Adrenal gland (tissue), 5 donors: ENCODE data around the gene HMG20B.

Source experiments
- CTCF ChIP-seq, 6 experiments: fragments of 450-650 bp in 4 of 6; fragments of 200-600 bp in 2 of 6; sonication (generic) in 1 of 6; IDR thresholded peaks; 1 replicate in 5 of 6; 2 replicates in 1 of 6; pipeline versions ENCODE4 v1.5.1 to v1.8.0; 2016 to 2021; ENCODE audit warnings: antibody characterized with exemption in 6 of 6, mild to moderate bottlenecking in 2 of 6, moderate library complexity in 1 of 6
- POLR2A ChIP-seq, 2 donors: fragments of 450-650 bp; IDR thresholded peaks; one replicate each; pipeline ENCODE4 v1.6.1; 2017; ENCODE audit warnings: antibody characterized with exemption in 2 of 2, mild to moderate bottlenecking in 2 of 2, moderate library complexity in 1 of 2
- donor health status: DM: no; HTN: no; CAD: no.

DNA sequence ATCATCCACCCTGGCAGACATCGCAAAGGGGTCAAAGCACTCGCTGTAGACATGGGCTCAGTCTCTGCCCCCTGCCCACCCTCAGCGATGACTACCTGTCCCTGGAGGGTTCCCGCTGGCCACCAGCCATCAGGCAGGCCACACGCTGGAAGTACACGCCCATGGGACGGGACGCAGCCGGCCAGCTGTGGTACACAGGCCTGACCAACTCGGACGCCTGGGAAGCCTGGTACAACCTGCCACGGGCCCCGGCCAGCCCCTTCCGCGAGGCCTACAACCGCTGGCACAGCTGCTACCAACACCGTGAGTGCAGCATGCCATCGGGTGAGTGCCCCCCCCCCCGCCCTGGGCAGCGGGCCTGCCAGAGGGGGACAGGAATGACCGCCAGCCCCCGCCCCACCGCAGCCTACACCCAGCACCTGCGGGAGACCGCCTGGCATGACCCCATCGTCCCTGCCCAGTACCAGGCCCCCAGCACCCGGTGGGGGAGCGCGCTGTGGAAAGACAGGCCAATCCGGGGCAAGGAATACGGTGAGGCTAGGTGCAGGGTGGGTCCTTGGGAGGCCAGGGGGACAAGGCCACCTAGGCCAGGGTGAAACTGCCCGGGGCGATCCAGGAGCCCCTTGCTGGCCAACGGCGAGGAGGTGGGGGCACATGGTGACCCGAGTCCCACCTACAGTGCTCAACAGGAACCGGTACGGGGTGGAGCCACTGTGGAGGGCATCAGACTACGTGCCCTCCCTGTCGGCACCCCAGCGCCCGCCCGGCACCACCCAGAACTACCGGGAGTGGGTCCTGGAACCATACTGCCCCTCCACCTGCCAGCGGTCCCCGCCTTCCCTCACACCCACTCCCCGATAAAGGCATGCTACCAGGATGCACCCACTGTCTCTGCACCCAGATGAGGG lies 29.3 kb upstream of the HMG20B start:
- no peak for TF ChIP-seq CTCF (IDR thresholded peaks at IDR 0.05)
- TF ChIP-seq POLR2A (IDR thresholded peaks at IDR 0.05) = no peak
